HG02973 (cell line): ENCODE data around the gene CYB561D2.

Experiments used
- ATAC-seq: cut with Tn5 transposase; IDR thresholded peaks from one replicate; pipeline ENCODE4 v1.9.1; 2021; ENCODE audit warnings: moderate library complexity; ENCODE audit not compliant: unreplicated experiment

The CYB561D2 gene

DNA sequence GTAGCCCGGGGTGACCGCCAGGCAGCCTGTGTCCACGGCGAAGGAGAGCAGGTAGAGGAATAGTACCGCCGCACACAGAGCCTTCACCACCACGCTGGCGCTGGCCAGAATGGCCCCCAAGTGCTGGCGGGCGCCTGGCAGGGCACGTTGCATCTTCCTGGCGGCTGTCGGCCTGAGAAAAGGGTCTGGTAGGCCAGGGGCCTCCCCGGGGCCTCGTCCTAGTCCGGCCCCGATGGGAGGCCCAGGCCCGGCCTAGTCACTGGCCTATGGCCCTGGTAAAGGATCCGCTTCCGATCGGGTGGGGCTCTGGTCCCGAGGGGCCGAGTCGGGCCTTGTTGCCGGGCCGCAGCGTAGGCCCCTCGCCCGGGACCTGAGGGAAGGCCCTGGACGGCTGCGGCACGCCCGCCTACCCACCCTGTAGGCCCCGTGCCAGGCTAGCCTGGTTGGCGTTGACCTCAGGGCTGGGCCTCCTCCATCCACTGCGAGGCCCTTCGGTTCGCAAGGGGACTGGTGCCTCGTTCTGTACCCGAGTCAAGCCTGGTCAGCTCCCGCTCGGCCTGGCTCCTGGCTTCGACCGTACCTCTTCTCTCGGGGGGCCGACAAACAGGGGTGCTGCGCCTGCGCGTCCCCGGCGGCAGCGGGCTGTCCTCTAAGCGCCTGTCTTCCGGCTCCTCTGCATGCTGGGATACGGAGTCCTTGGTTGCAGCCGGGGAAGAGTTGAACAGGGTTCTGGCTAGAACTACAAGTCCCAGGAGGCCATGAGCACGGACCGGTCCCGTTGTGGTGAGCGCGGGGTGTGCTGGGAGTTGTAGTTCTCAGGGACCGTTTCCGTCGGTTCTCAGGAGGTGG is 8.5 kb downstream of the CYB561D2 start, which contains the start of gene TMEM115:
Gene TMEM115, minus strand, starts transcription at position 611 of the 849 bp plus-strand sequence. Its CDS starts 458 bp downstream, at position 153.
- peak; percentile 98 for ATAC-seq

DNA sequence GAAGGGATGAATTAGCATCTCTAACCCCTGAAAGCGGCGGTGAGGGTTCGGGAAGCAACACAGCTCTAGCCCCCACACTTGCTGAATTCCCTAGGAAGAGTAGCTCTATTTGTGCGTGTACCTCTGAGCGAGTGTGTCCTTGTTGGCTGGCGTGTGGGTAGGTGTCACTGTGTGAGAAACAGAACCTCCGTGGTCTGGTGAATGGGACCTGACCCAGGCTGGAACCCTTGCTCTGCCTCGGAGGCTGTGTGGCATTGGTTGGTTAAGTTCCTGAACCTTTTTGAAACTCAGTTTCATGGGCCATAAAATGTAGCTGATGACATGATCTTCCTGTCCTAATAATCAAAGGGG is 9.1 kb downstream of the CYB561D2 start:
- ATAC-seq: peak; percentile 4

DNA sequence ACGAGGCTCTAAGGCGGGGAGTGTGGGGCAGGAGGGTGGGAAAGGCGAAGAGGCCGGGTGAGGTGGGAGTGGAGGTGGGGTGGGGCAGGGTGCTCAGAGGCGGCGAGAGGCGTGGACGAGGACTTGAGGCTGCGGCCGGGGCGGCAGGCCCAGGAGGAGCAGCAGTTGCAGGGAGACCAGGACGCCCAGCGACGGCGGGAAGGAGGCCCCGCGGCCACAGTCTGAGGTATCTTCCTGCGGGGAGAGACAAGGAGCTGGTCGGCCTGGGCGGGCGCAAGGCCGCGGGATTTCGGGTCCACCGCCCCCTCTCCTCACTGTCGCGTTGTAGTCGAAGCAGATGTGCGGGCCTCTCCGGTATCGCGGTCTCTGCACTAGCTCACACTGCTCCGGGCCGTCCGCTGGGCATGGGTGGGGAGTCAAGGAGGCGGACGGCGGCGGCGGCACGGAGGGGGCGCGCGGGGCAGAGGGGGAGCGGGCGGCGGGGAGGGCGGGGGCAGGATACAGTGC is 14.0 kb downstream of the CYB561D2 start:
- ATAC-seq: no peak

DNA sequence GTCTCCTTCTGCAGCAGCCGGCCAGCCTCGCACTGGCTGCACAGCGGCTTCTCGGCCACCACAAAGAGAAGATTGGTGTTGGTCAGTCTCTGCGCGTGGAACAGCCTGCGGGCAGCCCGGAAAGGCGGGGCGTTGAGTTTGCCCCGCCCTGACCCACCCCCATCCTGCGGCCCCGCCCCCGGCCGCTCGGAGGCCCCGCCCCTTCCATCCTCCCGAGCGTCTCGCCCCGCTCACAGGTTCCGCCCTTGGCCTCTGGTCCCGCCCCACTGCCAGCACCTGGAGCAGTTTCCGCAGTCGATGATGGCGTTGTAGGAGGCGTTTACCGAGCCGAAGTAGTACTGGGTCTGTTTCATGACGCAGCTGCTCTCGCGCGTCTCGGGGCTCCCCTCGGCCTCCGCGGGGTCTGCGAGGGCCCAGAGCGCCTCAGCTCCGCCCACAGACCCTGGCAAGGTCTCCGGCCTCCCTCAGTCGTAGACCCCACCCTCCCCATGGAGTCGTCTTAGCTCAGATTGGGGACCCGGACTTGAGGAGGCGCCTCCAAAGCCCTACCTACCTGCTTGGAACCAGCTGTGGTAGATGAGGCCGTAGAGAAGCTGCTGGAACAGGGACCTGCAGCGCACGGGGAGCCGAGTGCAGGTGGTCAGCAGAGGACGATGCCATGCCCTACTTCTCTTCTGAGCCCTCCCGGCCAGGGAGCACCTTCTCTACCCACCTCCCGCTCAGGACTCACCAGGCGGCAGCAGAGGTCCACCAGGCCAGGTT is 14.6 kb downstream of the CYB561D2 start:
- ATAC-seq: peak; percentile 75

DNA sequence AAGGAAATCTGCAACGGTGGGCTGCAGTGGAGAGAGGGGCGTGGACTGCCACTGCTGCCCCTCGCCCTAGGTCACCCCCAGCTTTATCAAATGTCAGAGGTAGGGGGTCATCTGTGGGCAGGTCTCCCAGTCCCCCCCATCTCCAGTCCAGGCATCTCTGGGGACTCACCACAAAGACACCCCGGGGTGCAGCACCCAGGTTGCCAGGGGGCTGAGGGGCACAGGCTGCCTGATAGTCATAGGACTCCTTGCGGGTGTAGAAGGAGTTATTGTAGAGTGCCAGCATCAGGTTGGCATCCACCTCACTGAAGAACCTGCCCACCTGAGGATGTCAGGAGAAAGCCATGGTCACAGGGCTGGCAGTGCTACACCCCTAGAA is 15.2 kb downstream of the CYB561D2 start:
- ATAC-seq: no peak

DNA sequence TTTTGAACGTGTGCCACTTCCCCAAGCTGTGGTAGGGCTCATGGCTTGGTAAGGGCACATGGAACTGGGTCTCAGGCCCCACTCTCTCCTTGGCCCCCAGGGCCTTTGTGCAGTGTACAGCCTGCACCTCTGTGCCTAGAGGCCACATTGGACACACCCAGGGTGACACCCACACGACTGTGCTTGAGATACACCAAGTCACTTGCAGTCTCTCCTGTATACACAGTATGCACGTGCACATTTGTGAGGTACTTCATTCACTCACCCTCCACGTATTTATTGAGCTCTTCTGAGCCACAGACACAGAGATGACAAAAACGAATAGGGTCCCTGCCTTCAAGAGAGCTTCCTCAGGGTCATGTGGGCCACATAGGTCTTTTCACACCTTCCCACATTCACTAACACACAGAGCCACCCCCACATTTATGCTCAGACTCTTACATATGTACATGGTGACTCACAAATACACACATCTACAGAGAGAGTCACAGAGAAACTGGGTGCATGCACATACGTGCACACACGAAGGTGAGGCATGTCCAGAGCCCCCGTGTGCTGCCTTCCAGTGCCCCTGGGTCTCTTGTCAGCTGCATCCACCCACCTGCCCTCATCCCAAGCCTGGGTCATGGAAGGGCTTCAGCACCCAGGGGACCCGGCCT is 18.5 kb downstream of the CYB561D2 start:
- no peak for ATAC-seq

DNA sequence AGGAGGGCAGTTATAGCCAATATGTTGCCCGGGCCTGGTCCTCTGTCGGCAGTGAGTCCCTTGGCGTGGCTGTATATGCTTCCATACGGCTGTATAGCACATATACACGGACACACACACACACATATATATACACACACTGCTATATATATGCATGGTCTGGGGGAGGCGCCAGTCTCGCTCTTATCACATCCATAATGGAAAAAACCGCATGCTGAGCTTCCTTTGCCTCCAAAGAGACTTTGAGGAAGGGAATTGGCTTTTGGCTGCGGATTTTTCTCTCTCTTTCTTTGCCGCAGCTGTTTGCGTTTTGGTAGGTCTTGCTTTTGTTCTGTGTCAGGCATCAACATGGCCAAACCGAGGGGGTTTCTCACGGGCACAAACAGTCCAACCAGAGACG is 19.9 kb downstream of the CYB561D2 start:
- no peak for ATAC-seq

DNA sequence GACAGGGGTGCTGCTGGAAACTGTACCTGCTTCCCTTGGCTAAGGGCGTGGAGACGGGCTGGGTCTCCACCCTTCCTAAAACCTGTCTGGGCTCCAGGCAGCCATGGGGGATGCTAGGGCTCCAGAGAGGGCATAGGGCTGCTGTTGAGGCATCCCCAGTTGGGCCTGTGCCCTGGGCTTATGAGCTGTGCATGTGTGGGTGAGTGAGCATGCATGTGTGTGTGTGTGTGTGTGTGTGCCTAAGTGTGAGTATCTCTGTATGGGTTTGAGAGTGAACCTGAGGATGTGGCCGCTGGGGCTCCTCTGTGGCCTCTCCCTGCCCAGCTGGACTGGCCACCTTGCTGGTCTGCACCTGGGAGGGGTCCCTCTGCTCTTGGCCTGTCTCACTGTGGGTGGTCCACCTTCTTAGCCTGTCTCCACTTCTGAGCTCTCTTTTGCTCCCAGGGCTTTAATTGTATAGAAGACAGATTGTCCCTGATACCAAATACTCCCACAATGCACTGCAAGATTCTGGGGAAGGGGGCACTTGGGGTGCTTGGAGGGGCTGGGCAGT is 20.5 kb downstream of the CYB561D2 start:
- no peak for ATAC-seq

DNA sequence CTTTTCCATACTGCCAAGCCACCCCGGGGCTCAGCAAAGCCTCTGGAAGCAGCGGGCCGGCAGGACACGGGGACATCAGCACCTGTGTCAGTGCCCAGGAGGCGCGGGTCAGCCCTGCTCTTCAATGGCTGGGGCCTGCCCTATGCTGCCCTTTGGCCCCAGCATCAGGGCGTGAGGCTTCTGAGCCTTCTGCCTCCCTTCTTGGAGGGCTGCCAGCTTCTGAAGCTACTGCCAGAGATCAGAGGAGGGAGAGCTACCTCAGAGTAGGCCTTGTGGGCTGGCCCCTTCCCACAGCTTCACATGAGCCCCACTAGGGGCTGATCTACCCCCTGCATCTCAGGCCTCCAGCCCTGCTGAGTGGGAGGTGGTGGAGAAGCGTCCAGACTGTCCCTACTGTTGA is 21.7 kb downstream of the CYB561D2 start:
- no peak for ATAC-seq

DNA sequence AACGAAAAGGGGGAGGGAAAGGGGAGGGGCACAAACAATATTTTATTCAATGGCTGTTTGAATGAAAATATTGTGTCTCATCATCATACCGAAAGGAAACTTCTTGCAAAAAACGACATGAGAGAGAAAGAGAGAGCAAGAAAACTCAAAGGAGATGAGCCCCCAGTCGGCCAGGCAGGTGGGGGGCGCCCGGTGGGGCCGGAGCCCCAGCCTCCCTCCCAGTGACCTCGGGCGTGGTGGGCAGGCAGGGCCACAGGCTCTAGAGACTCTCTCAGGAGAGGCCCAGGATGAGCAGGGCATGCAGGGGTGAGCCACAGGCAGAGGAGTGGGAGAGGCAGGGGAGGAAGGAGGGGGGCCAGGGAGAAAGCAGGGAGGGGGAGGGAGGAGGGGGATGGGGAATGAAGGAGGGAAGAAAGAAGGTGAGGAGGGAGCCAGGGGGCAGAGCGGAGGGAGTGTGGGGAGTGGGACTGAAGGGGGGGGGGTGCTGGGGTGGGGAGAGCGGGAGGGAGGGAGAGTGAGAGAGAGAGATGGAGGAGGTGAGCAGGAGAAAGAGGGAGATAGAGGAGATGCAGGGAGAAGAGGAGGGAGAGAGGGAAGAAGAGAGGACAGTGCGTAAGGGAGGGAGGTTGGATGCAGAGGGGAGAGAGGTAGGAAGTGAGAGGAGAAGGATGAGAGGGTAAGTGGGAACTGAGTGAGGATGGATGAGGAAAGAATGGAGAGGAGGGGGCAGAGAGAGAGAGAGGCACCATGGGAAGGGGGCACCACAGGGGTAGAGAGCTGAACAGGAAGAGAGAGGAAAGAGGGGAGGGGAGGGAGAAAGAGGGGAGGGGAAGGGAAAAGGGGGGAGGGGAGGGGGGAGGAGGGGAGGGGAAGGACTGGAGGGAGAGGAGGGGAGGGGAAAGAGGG is 22.7 kb downstream of the CYB561D2 start:
- ATAC-seq: no peak

DNA sequence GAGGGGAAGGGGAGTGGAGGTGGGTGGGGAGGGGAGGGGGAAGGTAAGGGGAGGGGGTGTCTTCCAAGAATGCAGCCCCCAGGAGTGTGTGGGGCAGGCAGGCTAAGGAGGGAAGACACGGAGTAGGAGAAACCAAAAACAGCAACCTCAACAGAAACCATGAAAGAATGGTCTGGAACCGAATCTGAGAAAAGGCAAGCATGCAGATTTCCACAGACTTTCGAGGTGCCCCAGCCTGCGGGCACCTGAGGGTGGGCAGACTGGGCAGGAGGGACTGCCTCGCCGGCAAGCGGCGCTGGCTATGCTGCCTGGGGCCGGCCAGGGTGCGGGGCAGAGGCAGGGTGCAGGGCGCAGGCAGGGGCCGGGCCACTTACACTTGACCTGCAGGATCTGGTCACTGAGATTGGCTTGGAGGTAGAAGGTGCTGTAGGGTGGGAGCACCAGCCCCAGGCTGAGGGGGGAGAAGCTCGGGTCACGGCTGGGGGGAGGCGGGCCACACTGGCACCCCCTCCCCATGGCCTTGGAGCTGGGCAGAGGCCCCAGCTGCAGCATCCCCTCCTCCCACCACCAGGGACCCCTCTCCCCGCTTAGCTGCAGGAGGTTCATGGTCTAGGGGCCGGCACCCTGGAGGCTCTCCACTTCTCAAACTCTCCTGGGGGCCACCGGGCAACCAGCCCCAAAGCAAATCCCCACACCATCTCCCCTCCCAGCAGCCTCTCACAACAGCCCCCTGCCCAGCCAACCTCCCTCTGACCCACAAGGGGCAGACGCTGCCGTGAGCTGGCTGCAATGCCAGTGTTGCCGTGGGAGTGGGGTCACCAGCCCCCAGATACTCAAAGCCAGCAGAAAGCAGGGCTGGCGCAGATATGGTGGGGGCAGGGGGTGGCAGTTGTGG is 23.9 kb downstream of the CYB561D2 start:
- no peak for ATAC-seq

DNA sequence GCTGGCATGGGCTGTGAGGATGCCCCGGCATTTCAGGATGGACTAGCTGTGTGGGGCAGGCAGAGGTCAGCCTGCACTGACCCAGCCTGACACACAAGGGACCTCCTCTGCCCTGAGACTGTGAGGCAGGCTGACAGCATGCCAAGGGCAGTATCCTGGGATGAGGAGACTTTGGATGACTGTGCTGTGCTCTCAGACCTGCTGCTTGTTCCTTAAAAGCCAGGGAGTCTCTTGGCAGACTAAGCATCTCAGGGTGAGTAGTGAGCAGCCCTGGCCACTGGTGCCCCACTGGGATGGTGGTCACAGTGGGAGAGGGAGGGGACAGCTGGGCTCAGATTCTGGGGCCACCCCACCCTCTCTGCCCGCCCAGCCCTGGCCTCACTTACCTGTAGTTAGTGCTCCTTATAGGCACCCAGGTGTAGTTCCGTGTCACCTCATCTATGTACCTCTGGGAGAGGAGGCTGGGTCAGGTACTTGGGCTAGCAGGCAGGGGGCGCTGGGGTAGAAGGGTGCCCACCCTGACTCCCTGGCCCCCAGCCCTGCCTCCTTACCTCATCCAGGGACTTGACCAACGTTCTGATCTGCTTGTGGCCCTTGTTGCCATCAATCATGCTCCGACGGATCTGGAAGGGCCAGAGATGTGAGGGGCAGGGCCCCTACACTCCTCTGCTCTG is 24.7 kb downstream of the CYB561D2 start:
- no peak for ATAC-seq

DNA sequence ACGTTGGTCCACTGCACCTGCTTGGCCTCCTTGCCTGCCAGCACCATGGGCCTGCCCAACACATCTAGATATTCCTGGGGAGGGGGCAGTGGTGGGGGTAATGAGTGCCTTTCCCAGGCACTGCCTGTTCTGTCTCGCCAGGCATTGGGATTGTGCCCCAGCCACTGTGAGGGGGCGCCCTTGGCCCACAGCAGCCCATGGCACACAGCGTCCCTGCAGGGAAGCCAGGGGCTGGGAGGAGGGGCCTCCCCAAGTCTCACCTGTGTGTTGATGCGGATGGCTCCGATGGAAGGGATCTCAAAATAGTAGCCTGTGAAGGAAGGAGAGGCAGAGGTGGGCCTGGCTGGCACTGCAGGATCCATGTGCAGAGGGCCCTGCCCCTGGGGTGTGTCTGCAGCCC is 27.4 kb downstream of the CYB561D2 start:
- ATAC-seq: no peak

DNA sequence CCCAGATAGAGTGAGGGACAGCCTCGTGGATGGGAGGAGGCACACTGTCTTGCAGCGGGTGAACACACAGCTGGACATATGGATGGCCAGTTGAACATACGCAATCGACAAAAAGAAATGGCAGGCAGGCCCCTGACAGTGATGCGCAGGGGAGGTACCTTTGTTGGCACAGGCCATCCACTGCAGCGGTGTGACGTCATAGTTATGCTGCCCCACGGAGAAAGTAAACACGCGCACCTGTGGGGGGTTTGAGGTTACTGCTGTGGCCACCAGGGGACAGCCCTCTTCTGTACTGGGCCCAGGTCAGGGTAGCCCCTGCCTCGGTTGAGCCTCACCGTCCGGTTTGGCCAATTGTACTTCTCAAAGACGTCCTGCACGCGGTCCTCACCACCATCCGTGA is 28.1 kb downstream of the CYB561D2 start:
- no peak for ATAC-seq

DNA sequence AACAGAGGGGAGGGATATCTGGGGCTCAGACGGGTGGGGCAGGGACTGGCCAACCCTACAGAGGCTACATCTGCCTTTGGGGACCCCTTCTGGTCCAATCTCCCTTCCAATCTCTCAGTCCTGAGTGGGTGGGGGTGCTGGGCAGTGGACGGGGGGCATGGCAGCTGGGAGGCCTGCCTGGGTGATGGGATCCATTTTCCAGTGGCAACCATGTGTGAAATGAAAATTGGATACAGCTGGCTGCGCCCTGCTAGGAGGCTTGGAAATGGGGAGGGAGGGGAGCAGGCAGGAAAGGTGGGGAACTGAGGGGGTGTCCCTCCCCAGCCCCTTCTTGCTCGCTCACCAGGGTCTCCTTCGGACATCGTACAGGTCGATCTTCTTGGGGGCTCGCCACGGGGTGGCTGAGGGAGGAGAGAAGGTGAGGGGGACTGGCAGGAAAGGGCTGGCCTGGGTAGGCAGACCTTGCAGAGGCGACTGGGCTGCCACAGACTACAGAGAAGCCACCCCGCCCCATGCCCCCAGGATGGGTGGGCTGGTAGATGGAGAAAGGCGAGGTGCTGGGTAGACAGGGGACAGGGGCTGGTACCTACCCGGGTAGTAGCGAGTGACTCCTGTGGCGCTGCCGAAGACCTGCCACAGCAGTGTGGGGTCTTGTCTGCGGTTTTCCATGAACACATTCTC is 29.9 kb downstream of the CYB561D2 start:
- ATAC-seq: no peak

DNA sequence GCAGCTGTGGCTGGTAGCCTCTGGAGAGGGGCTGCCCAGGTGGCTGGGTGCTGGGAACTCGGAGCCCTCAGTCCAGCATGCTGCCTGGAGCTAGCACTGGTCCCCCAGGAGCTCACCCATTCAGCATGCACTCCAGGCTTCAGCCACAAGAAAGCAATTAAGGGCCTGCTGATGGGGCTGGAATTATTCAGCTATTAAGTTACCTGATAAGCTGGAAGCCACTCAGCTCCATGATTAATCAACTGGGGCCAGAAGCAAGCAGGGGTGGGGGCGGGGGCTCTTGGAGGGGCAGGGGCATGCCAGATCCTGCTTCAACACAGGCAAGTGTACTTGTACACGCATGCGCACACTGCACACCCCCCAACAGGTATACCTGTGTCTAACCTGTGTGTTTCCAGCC is 30.7 kb downstream of the CYB561D2 start:
- no peak for ATAC-seq

DNA sequence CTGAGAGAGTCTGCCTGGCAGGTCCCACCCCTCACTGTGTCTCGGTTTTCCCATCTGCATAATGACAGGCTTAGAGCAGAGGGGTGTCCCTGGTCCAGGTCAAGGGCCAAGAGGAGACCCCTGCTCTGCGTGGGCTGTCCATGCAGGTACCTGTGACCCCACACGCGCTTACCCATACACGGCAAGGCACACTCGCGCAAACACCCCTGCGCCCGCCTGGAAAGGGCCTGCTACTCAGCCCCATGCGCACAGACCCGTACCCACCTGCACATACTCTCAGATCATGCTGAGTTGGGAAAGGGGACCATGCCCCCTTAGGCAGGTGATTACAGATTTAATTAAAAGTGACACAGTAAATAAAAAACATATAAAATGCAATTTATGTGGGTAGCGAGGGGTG is 32.1 kb downstream of the CYB561D2 start:
- ATAC-seq: no peak

DNA sequence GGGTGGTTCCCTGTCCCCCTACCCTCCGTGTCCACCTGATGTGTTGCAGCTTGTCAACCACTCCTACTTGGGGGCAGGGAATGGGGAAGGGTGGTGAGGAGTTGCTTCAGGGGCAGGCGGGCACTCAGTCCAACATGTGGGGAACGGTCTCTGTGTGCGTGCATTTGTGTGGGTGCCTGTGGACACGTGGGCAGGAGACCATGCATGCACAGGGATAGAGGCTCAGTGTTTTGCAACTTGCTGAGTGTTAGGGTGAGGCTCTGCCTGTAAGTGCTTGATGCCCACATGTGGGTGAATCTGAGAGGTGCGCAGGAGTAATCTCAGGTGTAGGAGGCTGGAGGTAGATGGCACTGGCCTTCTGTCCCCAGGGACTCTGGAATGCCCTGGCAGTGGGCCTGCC is 33.1 kb downstream of the CYB561D2 start:
- no peak for ATAC-seq
